H1 (cell line): ENCODE data around the gene TAF3. TPM values are rescaled to one million over a fixed set of nuclear protein-coding genes. Genes with fewer than 3 reads are reported as not detected.

ENCODE experiments used
- CTCF ChIA-PET: fragments of 300-600 bp; sonication (Branson Sonifier 250); formaldehyde crosslinking; loops from one replicate; lab custom pipeline; 2021; ENCODE audit not compliant: partially characterized antibody; lab: Charles Lee
- POLR2A ChIA-PET: fragments of 300-600 bp; sonication (Branson Sonifier 250); formaldehyde crosslinking; loops from one replicate; lab custom pipeline; 2021; ENCODE audit warnings: inconsistent platforms; ENCODE audit not compliant: partially characterized antibody; lab: Charles Lee
- DNase-seq, 2 experiments: peaks; one replicate each; pipeline versions ENCODE4 v3.0.0 to v3.0.0-alpha.2; 2010 to 2022; ENCODE audit warnings: low spot score in 2 of 2, low read depth in 1 of 2, mixed read lengths in 1 of 2
- FAIRE-seq: peaks from 2 replicates; lab custom pipeline; 2011; peaks lifted over from hg19 to GRCh38; lab: Jason Lieb, UNC
- H2AFZ ChIP-seq: 2 replicates; pipeline ENCODE4 v1.8.1; 2012; ENCODE audit warnings: low read length, inconsistent platforms
- H2AK5ac ChIP-seq: 2 replicates; pipeline ENCODE4 v1.6.1; 2013; ENCODE audit warnings: low read depth, low read length
- H2BK120ac ChIP-seq: replicated peaks from 2 replicates; pipeline ENCODE3; 2013; ENCODE audit warnings: low read depth, low read length, inconsistent platforms
- H2BK12ac ChIP-seq: 2 replicates; pipeline ENCODE4 v1.6.1; 2013; ENCODE audit warnings: low read depth, low read length
- H2BK15ac ChIP-seq: 2 replicates; pipeline ENCODE4 v1.6.1; 2013; ENCODE audit warnings: low read length
- H2BK20ac ChIP-seq: 2 replicates; pipeline ENCODE4 v1.6.1; 2013; ENCODE audit warnings: low read length
- H2BK5ac ChIP-seq: 2 replicates; pipeline ENCODE4 v1.6.1; 2013; ENCODE audit warnings: low read depth, low read length
- H3K14ac ChIP-seq: 2 replicates; pipeline ENCODE4 v1.6.1; 2013; ENCODE audit warnings: inconsistent platforms; ENCODE audit not compliant: insufficient read length
- H3K18ac ChIP-seq: 2 replicates; pipeline ENCODE4 v1.6.1; 2013; ENCODE audit warnings: low read length; ENCODE audit errors: extremely low read depth
- H3K23ac ChIP-seq: 2 replicates; pipeline ENCODE4 v1.6.1; 2013; ENCODE audit warnings: inconsistent platforms; ENCODE audit not compliant: insufficient read length
- H3K23me2 ChIP-seq: 2 replicates; pipeline ENCODE4 v1.6.1; 2013; ENCODE audit warnings: low read depth, low read length
- H3K27ac ChIP-seq: 2 replicates; pipeline ENCODE4 v1.6.1; 2011; ENCODE audit warnings: low read depth, low read length, inconsistent platforms
- H3K27me3 ChIP-seq, 4 experiments: replicated peaks in 1 of 4; 1 replicate in 1 of 4; 2 replicates in 3 of 4; pipeline versions ENCODE4 v1.6.1 to v1.8.1; 2011 to 2013; ENCODE audit warnings: low read length in 3 of 4, mild to moderate bottlenecking in 3 of 4, inconsistent platforms in 2 of 4, mixed read lengths in 2 of 4, moderate library complexity in 1 of 4; ENCODE audit not compliant: control insufficient read depth in 3 of 4, insufficient read depth in 3 of 4; ENCODE audit errors: extremely low read depth in 1 of 4
- H3K36me3 ChIP-seq, 4 experiments: 2 replicates each; pipeline versions ENCODE4 v1.6.1 to v1.8.1; 2011 to 2013; ENCODE audit warnings: mild to moderate bottlenecking in 4 of 4, low read length in 3 of 4, moderate library complexity in 2 of 4, control low read depth in 1 of 4, inconsistent platforms in 1 of 4; ENCODE audit not compliant: insufficient read depth in 4 of 4, control insufficient read depth in 2 of 4
- H3K4ac ChIP-seq: replicated peaks from 2 replicates; pipeline ENCODE3; 2013; ENCODE audit warnings: low read length, low read depth, mixed read lengths, inconsistent platforms; ENCODE audit not compliant: insufficient read length
- H3K4me1 ChIP-seq, 4 experiments: replicated peaks in 1 of 4; 1 replicate in 1 of 4; 2 replicates in 3 of 4; pipeline versions ENCODE4 v1.6.1 to v1.8.1; 2011 to 2013; ENCODE audit warnings: low read length in 3 of 4, inconsistent platforms in 2 of 4, mixed read lengths in 1 of 4; ENCODE audit not compliant: insufficient read depth in 4 of 4, control insufficient read depth in 3 of 4
- H3K4me2 ChIP-seq, 2 experiments: 2 replicates each; pipeline versions ENCODE4 v1.6.1 to v1.8.1; 2011 to 2013; ENCODE audit warnings: low read depth in 2 of 2, low read length in 2 of 2, control low read depth in 1 of 2, inconsistent platforms in 1 of 2, mild to moderate bottlenecking in 1 of 2; ENCODE audit not compliant: insufficient read depth in 1 of 2
- H3K4me3 ChIP-seq, 4 experiments: fragments of 200-600, 300-600 bp in 1 of 4; sonication (generic), shearing (Covaris generic), sonication (Bioruptor Twin) in 1 of 4; 2 replicates each; pipeline versions ENCODE4 v1.5.1 to v1.8.1; 2011 to 2016; ENCODE audit warnings: low read length in 4 of 4, low read depth in 3 of 4, control low read depth in 2 of 4, inconsistent platforms in 2 of 4, mild to moderate bottlenecking in 2 of 4, mixed read lengths in 1 of 4, moderate library complexity in 1 of 4; ENCODE audit not compliant: insufficient read depth in 2 of 4; ENCODE audit errors: extremely low read depth in 1 of 4
- H3K56ac ChIP-seq: replicated peaks from 2 replicates; pipeline ENCODE3; 2013; ENCODE audit warnings: low read depth, mild to moderate bottlenecking, mixed read lengths, low read length, inconsistent platforms; ENCODE audit not compliant: insufficient read length
- H3K79me1 ChIP-seq: 2 replicates; pipeline ENCODE4 v1.6.1; 2013; ENCODE audit warnings: low read depth, low read length, control low read depth
- H3K79me2 ChIP-seq, 2 experiments: 2 replicates each; pipeline versions ENCODE4 v1.6.1 to v1.8.1; 2012 to 2013; ENCODE audit warnings: low read length in 2 of 2, mild to moderate bottlenecking in 2 of 2, inconsistent platforms in 1 of 2; ENCODE audit not compliant: insufficient read depth in 2 of 2, control insufficient read depth in 1 of 2
- H3K9ac ChIP-seq, 4 experiments: replicated peaks in 1 of 4; 1 replicate in 1 of 4; 2 replicates in 3 of 4; pipeline versions ENCODE4 v1.6.1 to v1.8.1; 2011 to 2013; ENCODE audit warnings: low read depth in 3 of 4, low read length in 3 of 4, control low read depth in 2 of 4, mild to moderate bottlenecking in 2 of 4, moderate library complexity in 2 of 4, inconsistent platforms in 1 of 4; ENCODE audit errors: extremely low read depth in 1 of 4
- H3K9me3 ChIP-seq, 2 experiments: 2 replicates each; pipeline versions ENCODE4 v1.6.1 to v1.8.1; 2012 to 2013; ENCODE audit warnings: mild to moderate bottlenecking in 2 of 2, moderate library complexity in 2 of 2, control low read depth in 1 of 2, inconsistent platforms in 1 of 2, low read depth in 1 of 2, low read length in 1 of 2, mixed read lengths in 1 of 2; ENCODE audit not compliant: insufficient read depth in 2 of 2
- H4K20me1 ChIP-seq, 2 experiments: replicated peaks in 1 of 2; 2 replicates each; pipeline versions ENCODE3 to v1.8.1; 2011 to 2013; ENCODE audit warnings: inconsistent platforms in 2 of 2, low read length in 2 of 2, mild to moderate bottlenecking in 1 of 2; ENCODE audit not compliant: insufficient read depth in 2 of 2, control insufficient read depth in 1 of 2
- H4K5ac ChIP-seq: 2 replicates; pipeline ENCODE4 v1.6.1; 2013; ENCODE audit warnings: low read length, low read depth, mixed read lengths, inconsistent platforms; ENCODE audit not compliant: insufficient read length
- H4K8ac ChIP-seq: 2 replicates; pipeline ENCODE4 v1.8.0; 2013; ENCODE audit warnings: mild to moderate bottlenecking, moderate library complexity, low read length, inconsistent platforms; ENCODE audit not compliant: insufficient read depth; ENCODE audit errors: extremely low read depth
- H4K91ac ChIP-seq: replicated peaks from 2 replicates; pipeline ENCODE3; 2013; ENCODE audit warnings: low read length, mixed read lengths, inconsistent platforms; ENCODE audit not compliant: insufficient read length
- CBX8 ChIP-seq: fragments of 300-800, 300-1000 bp; sonication (generic); IDR thresholded peaks from 2 replicates; pipeline ENCODE4 v1.7.1; 2016; ENCODE audit warnings: low read depth, low read length, borderline replicate concordance
- E2F6 ChIP-seq: IDR thresholded peaks from 2 replicates; pipeline ENCODE4 v1.6.1; 2012; ENCODE audit warnings: inconsistent platforms
- EGR1 ChIP-seq: IDR thresholded peaks from 2 replicates; pipeline ENCODE4 v1.6.1; 2011; ENCODE audit warnings: low read depth, low read length, borderline replicate concordance
- GTF2F1 ChIP-seq: IDR thresholded peaks from 2 replicates; pipeline ENCODE4 v1.6.1; 2012; ENCODE audit warnings: low read depth, low read length, improper control_type of control experiment, borderline replicate concordance
- SP1 ChIP-seq: IDR thresholded peaks from 2 replicates; pipeline ENCODE4 v1.6.1; 2011; ENCODE audit warnings: low read depth, low read length
- SP2 ChIP-seq: IDR thresholded peaks from 2 replicates; pipeline ENCODE4 v1.6.1; 2012; ENCODE audit warnings: mild to moderate bottlenecking, low read length, inconsistent platforms
- ZNF274 ChIP-seq: IDR thresholded peaks from 2 replicates; pipeline ENCODE4 v1.7.0; 2012; ENCODE audit warnings: low read length, borderline replicate concordance; ENCODE audit errors: extremely low read depth
- WGBS, 2 experiments: shearing (Covaris generic) in 1 of 2; methylation state at CpG; one replicate each; pipeline versions ENCODE4 v1.1.6 to v1.1.7; 2013 to 2015; ENCODE audit warnings: low lambda C conversion rate in 2 of 2, mixed read lengths in 2 of 2, inconsistent platforms in 1 of 2, low coverage in 1 of 2, missing lambda C conversion rate in 1 of 2; ENCODE audit not compliant: insufficient replicate concordance in 2 of 2, insufficient coverage in 1 of 2, insufficient read length in 1 of 2; ENCODE audit errors: extremely low coverage in 1 of 2, missing lambda C conversion rate in 1 of 2; 5-methylcytosine and 5-hydroxymethylcytosine counted together
- polyA plus RNA-seq, 7 experiments: library from polyadenylated mRNA; depleted of rRNA in 3 of 7; stranded (reverse) in 5 of 7; unstranded in 2 of 7; fragments of >200 nt in 5 of 7; fragments of 200-250 nt in 2 of 7; gene quantifications; 1 replicate in 5 of 7; 2 replicates in 1 of 7; 4 replicates in 1 of 7; pipeline versions ENCODE4 v1.2.1 to v1.2.3, GENCODE V29; 2011 to 2013; ENCODE audit warnings: missing spikeins in 2 of 7, mixed read lengths in 2 of 7
- total RNA-seq: library from RNA; stranded (reverse); fragmentation: NEBNext Ultra II Directional; extraction: Animal tissue kit (Norgen Biotek cat#: 25700); gene quantifications from 2 replicates; pipeline ENCODE4 v1.2.1, GENCODE V29; 2021

The TAF3 gene
- total and polyA plus RNA-seq, 2 of the 8 experiments (the other 6 are each of a cell fraction or from before 2014, with no cell fraction given): 1.5 to 11.2 TPM

- no peak overlapping the region for H3K14ac ChIP-seq
- no peak overlapping the region for H2BK120ac ChIP-seq
- no peak for DNase-seq
- no peak overlapping the region for H3K4me3 ChIP-seq
- no peak overlapping the region for H4K8ac ChIP-seq
- H2BK12ac ChIP-seq: no peak overlapping the region
- H4K91ac ChIP-seq: no peak overlapping the region
- no peak overlapping the region for H3K4me2 ChIP-seq
- no peak overlapping the region for H2AK5ac ChIP-seq
- H3K79me1 ChIP-seq: peaks cover 2% of the 10 kb centered on the region; the same call in 1 of the 2 replicates
- peaks cover 2 to 9% of the 10 kb centered on the region in 2 experiments for H4K20me1 ChIP-seq
- H3K4me1 ChIP-seq: peaks cover 0 to 3% (median 2%) of the 10 kb centered on the region in 4 experiments; a peak in 2 of 7 replicates
- H3K36me3 ChIP-seq: no peaks in the 10 kb centered on the region
- no peak overlapping the region for H3K18ac ChIP-seq
- TF ChIP-seq SP1 (no peak), ZNF274 (no peak), E2F6 (no peak), GTF2F1 (no peak), EGR1 (no peak), CBX8 (no peak), SP2 (no peak)
- H3K79me2 ChIP-seq: no peaks in the 10 kb centered on the region
- no peak overlapping the region for H2BK20ac ChIP-seq
- H3K23ac ChIP-seq: no peak overlapping the region
- CTCF ChIA-PET: interaction anchor here (1.4 kb wide), 1 partner anchor 1413 kb away, joined by 3 read pairs; no protein-coding TSS in a partner anchor
- H3K56ac ChIP-seq: no peak overlapping the region
- H2BK5ac ChIP-seq: no peak overlapping the region
- no peaks in the 10 kb centered on the region; a peak in 1 of 7 replicates for H3K27me3 ChIP-seq
- H2BK15ac ChIP-seq: no peak overlapping the region
- POLR2A ChIA-PET: no interaction called here
- H3K9me3 ChIP-seq: no peaks in the 10 kb centered on the region
- no peak overlapping the region for H2AFZ ChIP-seq
- FAIRE-seq: peak; percentile 81
- no peak overlapping the region for H3K9ac ChIP-seq
- 86% methylated on average over 5 of the region's 5 CpGs; no CpG with 5 or more reads in 1 of the 2 experiments for WGBS, 2 experiments
- no peak overlapping the region for H4K5ac ChIP-seq
- H3K4ac ChIP-seq: no peak overlapping the region
- no peak overlapping the region for H3K27ac ChIP-seq
- H3K23me2 ChIP-seq: no peaks in the 10 kb centered on the region
These were observed 71.7 kb downstream of the TAF3 start for GRCh38 chr10:7889947-7890542.
